ENCODE results near the gene NOS2.
"Not testable (repeated sequence)": the region's sequence is repeated elsewhere in the genome, so short reads cannot be mapped to it uniquely, and the experiment has no call there.

- not testable (repeated sequence) for TF ChIP-seq CTCF, POLR2A (IDR thresholded peaks at IDR 0.05)
Measured at GRCh38 chr17:27732746-27733145, 67.6 kb downstream of the NOS2 start.

Data from lower leg skin (tissue), 3 donors.